Measurements from ENCODE around the gene BMS1.

GRCh38 chr10:42874713-42875387 is 92.3 kb downstream of the BMS1 start:
- TF ChIP-seq EZH2 (IDR thresholded peaks at IDR 0.05; ENCODE audit: borderline replicate concordance) (no peak), CTCF (IDR thresholded peaks at IDR 0.05; ENCODE audit: poor library complexity) (no peak)

Measured in hepatocyte (in vitro differentiated cells).